HL-60 (cell line): Measurements from ENCODE around the gene SCGN.

Source experiments
- DNase-seq, 2 experiments: peaks; one replicate each; pipeline ENCODE4 v3.0.0-alpha.2; 2010 to 2020; ENCODE audit warnings: low read depth in 1 of 2, low spot score in 1 of 2
- H3K27ac ChIP-seq: fragments of 250-450 bp; sonication (Bioruptor Pico); replicated peaks from 2 replicates; pipeline ENCODE4 v1.5.1; 2020; ENCODE audit warnings: mild to moderate bottlenecking, moderate library complexity
- H3K27me3 ChIP-seq: fragments of 250-450 bp; sonication (Bioruptor Pico); 2 replicates; pipeline ENCODE4 v1.5.1; 2021; ENCODE audit warnings: mild to moderate bottlenecking, moderate library complexity; ENCODE audit not compliant: insufficient read depth, poor library complexity, severe bottlenecking
- H3K4me3 ChIP-seq: replicated peaks from 2 replicates; pipeline ENCODE4 v1.5.1; 2011; ENCODE audit warnings: mild to moderate bottlenecking, control low read depth, low read length; ENCODE audit not compliant: insufficient read depth
- CTCF ChIP-seq: IDR thresholded peaks from one replicate; pipeline ENCODE4 v1.5.1; 2011; ENCODE audit warnings: low read length, control low read depth, inconsistent platforms; ENCODE audit not compliant: insufficient read depth
- GABPA ChIP-seq: IDR thresholded peaks from 2 replicates; pipeline ENCODE4 v1.6.1; 2012; ENCODE audit warnings: low read depth
- POLR2AphosphoS5 ChIP-seq: IDR thresholded peaks from 2 replicates; pipeline ENCODE4 v1.6.1; 2012; ENCODE audit warnings: low read depth
- REST ChIP-seq: IDR thresholded peaks from 2 replicates; pipeline ENCODE4 v1.6.1; 2012; ENCODE audit warnings: low read depth; ENCODE audit not compliant: insufficient replicate concordance
- SPI1 ChIP-seq: IDR thresholded peaks from 2 replicates; pipeline ENCODE4 v1.6.1; 2012; ENCODE audit warnings: low read depth, mild to moderate bottlenecking, borderline replicate concordance
- long read RNA-seq: library from polyadenylated mRNA; unstranded; transcript quantifications from one replicate; pipeline ENCODE4 v2.0.0, GENCODE V29; 2020

The SCGN gene, protein sequence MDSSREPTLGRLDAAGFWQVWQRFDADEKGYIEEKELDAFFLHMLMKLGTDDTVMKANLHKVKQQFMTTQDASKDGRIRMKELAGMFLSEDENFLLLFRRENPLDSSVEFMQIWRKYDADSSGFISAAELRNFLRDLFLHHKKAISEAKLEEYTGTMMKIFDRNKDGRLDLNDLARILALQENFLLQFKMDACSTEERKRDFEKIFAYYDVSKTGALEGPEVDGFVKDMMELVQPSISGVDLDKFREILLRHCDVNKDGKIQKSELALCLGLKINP
- long read RNA-seq = 0 reads

DNA sequence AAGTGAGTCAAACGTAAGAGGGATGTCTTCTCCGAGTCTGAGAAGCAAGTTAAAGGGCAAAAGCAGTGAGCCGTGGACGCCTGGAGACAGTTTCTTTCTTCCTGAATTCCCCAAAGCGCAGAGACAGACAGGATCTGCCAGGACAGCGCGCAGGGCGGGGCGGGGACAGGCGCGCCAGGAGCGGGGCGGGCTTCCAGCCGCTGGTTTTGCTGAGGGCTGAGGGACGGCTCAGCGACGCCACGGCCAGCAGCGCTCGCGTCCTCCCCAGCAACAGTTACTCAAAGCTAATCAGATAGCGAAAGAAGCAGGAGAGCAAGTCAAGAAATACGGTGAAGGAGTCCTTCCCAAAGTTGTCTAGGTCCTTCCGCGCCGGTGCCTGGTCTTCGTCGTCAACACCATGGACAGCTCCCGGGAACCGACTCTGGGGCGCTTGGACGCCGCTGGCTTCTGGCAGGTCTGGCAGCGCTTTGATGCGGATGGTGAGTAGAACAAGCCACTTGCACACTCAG, at the start of gene SCGN:
Gene SCGN, plus strand, starts transcription at position 209 of the 509 bp plus-strand sequence. Its CDS starts 189 bp downstream, at position 398.
- Histone ChIP-seq H3K27ac (no peak within 1 kb of the TSS), H3K27me3 (no peaks in the 10 kb centered on the region), H3K4me3 (no peak within 1 kb of the TSS)
- peak in 1 of 2 experiments; percentile 5 for DNase-seq
- TF ChIP-seq REST (peak; percentile 97), CTCF (no peak), SPI1 (no peak), POLR2AphosphoS5 (no peak), GABPA (no peak)

DNA sequence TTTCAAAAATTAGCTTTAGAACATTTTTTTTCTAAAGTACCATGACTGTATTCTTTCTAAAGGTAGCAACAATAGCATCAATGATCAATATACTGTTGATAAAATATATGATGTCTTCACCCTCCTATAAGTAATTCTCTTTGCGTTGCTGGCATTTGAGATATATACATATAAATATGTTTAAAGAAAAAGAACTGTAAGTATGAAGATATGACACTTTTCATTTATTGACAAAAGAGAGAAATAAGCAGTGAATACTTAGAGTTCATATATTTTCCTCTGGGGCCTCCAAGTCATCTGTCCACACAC, 49.4 kb upstream of the SCGN start:
- no peaks in the 10 kb centered on the region for H3K27me3 ChIP-seq
- no peak for TF ChIP-seq CTCF
- TF ChIP-seq SPI1 = no peak
- TF ChIP-seq GABPA = no peak
- no peak for TF ChIP-seq REST
- no peak for TF ChIP-seq POLR2AphosphoS5
- DNase-seq = no peak
- H3K27ac ChIP-seq = no peak overlapping the region
- no peak overlapping the region for H3K4me3 ChIP-seq

DNA sequence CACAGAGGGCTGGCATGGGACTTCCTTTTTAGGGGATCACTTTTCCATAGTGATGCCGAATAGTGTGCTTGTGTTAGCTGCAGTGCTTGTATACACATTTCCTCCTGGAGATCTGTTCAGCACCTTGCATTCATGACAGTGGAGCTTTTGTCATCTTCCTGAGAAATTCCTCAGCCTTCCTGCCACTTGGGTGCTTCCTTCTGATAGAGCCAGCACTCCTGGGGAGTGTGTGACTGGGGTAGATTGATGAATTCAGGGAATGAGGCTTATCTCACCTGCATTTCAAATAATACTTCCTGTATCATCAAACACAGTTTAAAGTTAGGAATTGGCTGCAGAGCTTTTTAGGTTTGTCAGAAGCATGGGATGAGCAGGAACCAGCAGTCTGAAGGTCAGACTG, 48.8 kb upstream of the SCGN start:
- Histone ChIP-seq H3K4me3 (no peak overlapping the region), H3K27ac (no peak overlapping the region), H3K27me3 (no peaks in the 10 kb centered on the region)
- no peak for DNase-seq
- TF ChIP-seq SPI1 (no peak), GABPA (no peak), POLR2AphosphoS5 (no peak), CTCF (no peak), REST (no peak)
